GM18507 (cell line): ENCODE measurements around the gene ERI3.

Source experiments
- DNase-seq: peaks from one replicate; pipeline ENCODE4 v3.0.0; 2011; ENCODE audit warnings: low read depth; ENCODE audit not compliant: insufficient read length; ENCODE audit errors: extremely low spot score
- FAIRE-seq: peaks from 2 replicates; lab custom pipeline; 2011; peaks lifted over from hg19 to GRCh38; lab: Jason Lieb, UNC

Gene ERI3

GRCh38 chr1:44293761-44294315, 61.2 kb downstream of the ERI3 start:
- DNase-seq (no peak), FAIRE-seq (no peak)

- no peak for FAIRE-seq
These were observed 62.4 kb downstream of the ERI3 start for GRCh38 chr1:44292651-44293050.

GRCh38 chr1:44290250-44291094, 64.6 kb downstream of the ERI3 start:
- FAIRE-seq = no peak
- DNase-seq = no peak

More at GRCh38 chr1:44292651-44293050, 62.4 kb downstream of the ERI3 start:
- no peak for DNase-seq

GRCh38 chr1:44289530-44289929, 65.5 kb downstream of the ERI3 start:
- DNase-seq = no peak

GRCh38 chr1:44288883-44289282, 66.2 kb downstream of the ERI3 start:
- FAIRE-seq (no peak), DNase-seq (no peak)

More at GRCh38 chr1:44289530-44289929, 65.5 kb downstream of the ERI3 start:
- FAIRE-seq = no peak

- FAIRE-seq = no peak
- DNase-seq = no peak
These were observed 70.9 kb downstream of the ERI3 start for GRCh38 chr1:44284184-44284583.

GRCh38 chr1:44283524-44284173, 71.4 kb downstream of the ERI3 start:
- FAIRE-seq = no peak

GRCh38 chr1:44282704-44283426, 72.2 kb downstream of the ERI3 start:
- DNase-seq (no peak), FAIRE-seq (no peak)

More at GRCh38 chr1:44283524-44284173, 71.4 kb downstream of the ERI3 start:
- DNase-seq = no peak

GRCh38 chr1:44281962-44282703, 72.9 kb downstream of the ERI3 start:
- FAIRE-seq = no peak
- no peak for DNase-seq

- FAIRE-seq (no peak), DNase-seq (no peak)
These were observed 78.2 kb downstream of the ERI3 start for GRCh38 chr1:44276901-44277300.

GRCh38 chr1:44275991-44276405, 79.1 kb downstream of the ERI3 start:
- no peak for DNase-seq
- no peak for FAIRE-seq

- no peak for DNase-seq
- no peak for FAIRE-seq
These were observed 79.6 kb downstream of the ERI3 start for GRCh38 chr1:44275296-44275962.

- FAIRE-seq = no peak
- no peak for DNase-seq
These were observed 81.3 kb downstream of the ERI3 start for GRCh38 chr1:44273560-44274350.

- no peak for FAIRE-seq
- DNase-seq = no peak
These were observed 82.1 kb downstream of the ERI3 start for GRCh38 chr1:44272992-44273391.

GRCh38 chr1:44271646-44272045, 83.4 kb downstream of the ERI3 start:
- DNase-seq (no peak), FAIRE-seq (no peak)

GRCh38 chr1:44270686-44271628, 84.1 kb downstream of the ERI3 start:
- no peak for DNase-seq
- no peak for FAIRE-seq

- no peak for DNase-seq
- FAIRE-seq = no peak
These were observed 87.0 kb downstream of the ERI3 start for GRCh38 chr1:44268054-44268453.
